HS-27A (cell line): ENCODE results near the gene GIPC2.
"Not testable (repeated sequence)": the region's sequence is repeated elsewhere in the genome, so short reads cannot be mapped to it uniquely, and the experiment has no call there.

Experiments used
- DNase-seq: peaks from one replicate; pipeline ENCODE4 v3.0.0-alpha.2; 2012; ENCODE audit warnings: low read depth, missing footprints

The GIPC2 gene

GRCh38 chr1:78038071-78038470 lies 7.7 kb upstream of the GIPC2 start:
- no peak for DNase-seq

DNA sequence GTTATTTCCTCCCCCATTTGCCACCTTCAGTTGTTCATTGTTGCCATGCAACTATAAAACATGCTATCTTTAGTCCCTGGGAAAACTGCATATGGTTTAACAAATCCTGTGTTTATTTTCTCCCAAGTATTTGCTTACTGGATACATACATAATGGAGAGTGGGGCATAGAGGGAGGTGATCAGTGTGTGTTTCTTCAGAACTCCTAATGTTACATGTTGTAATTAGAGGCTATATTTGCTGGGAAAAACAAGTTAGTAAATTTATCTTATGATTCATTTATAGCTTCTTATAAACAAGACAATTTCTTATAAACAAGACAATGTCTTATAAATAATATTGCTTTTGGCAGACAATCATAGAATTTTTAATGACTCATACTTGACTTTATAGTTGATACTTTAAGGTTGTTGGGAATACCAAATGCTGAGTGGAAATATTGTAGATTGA lies 7.3 kb upstream of the GIPC2 start:
- DNase-seq: no peak

DNA sequence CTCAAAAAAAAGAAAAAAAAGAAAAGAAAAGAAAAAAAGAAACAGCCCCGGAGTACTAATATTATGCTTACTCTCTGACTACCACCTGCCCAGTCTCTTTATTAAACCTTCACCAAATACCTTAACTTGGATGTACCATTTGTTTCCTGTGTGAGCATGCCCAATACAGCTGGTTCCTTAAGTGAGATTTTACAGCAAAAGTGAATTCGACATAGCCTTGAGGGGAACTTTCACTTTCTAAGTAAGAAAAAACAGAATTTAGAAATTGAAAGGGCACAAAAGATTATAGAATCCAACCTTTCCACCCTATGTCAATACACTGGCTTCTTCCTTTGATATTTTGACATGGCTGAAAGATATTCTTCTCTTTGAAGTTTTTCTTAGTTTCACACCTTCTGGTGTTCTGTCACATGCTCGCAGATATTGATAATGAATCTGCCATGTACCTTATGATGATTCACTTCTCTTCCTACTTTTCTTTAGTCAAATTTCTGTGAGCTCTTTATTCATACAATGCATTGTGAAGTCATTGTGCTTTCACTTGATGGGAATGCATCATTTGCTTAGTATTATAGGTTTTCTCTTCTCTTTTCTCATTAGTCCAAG lies 5.2 kb upstream of the GIPC2 start:
- DNase-seq: no peak

DNA sequence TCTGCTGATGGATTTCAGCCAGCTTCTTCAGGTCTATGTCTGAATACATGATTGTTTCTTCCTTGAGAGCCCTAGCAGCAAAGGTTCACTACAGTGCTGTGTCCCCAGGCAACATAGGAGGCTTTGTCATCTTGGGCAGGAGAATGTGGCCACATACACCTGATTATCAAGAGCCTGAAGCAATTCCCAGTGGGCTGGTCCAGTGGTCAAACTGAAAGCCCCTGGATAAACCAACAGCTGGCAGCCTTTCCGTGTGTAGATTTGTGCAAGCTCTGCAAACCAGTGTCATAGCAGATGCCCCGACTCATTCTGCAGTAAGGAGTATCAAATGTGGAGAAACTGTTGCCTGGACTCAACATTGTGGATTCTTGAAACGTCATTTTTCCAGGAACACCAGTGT lies 2.3 kb upstream of the GIPC2 start:
- no peak for DNase-seq

DNA sequence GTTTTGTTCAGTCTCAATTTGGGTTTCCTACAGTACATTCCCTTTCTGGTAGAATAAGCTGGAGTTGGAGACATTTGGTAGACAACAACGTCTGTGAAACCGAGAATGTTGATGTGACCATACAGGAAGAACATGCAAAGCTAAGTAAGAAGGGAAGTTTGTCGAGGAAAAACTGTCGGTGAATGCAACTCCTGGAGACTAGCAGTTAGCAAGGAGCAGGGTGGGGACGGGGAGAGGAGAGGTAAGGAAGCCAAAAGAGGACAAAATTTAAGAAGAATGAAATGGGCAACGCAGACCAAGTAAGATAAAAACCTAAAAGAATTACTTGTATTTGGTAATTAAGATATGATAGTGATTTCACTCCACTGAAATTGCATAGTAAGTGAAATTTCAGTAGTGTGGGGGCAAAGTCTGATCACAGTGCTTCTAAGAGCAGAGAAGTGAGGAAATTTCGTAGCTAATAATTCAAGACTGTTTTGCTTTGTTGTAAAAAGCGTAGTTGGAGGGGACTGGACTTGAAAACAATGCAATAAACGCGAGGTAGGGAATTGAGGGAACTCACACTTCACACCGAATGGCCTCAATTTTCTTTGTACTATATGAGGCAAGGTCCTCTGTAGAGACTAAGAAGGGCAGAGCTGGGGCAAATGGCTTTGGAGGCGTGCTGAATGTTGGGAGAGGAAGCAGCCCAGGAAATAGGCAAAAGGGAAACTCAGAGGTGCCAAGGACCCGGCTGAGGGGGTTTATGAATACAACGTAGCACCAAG lies 787 bp upstream of the GIPC2 start:
- DNase-seq: no peak

GRCh38 chr1:78045563-78045925 lies 222 bp upstream of the GIPC2 start:
- no peak for DNase-seq

DNA sequence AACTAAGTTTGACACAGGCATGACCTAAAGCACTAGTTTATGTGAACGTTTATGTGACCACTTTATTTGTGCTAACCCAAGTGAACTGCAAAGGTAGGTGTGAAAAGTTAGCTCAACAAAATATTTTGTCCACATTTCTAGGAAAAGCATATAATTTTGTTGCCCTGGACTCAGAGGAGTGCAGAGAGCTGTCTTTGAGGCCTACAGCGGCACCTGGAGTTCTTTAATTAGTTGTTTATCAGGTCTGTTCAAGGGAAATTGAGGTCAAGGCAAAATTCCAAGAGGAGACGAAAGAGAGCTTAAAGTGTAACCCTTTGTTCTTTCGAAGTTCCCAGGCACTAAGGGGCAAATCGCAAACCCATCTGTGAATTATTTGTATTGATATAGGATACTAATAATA lies 1.3 kb downstream of the GIPC2 start:
- no peak for DNase-seq

DNA sequence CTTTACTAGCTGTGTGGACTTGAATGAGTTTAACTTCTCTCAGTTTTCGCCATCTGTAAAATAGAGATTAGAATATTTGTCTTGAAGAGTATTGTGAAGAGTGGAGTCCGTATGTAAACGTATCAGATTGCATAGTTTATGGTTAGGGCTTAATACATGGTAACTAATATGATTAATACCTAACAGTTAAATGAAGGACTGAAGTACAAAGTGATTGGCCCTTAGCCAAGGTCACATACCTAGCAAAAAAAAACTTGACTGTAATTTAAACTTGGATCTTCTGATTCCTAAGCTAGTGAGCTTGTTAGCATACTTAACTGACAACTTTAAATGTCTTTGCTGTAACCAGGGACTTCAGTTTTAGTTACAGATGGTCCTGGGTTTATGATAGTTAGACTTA lies 1.9 kb downstream of the GIPC2 start:
- no peak for DNase-seq

DNA sequence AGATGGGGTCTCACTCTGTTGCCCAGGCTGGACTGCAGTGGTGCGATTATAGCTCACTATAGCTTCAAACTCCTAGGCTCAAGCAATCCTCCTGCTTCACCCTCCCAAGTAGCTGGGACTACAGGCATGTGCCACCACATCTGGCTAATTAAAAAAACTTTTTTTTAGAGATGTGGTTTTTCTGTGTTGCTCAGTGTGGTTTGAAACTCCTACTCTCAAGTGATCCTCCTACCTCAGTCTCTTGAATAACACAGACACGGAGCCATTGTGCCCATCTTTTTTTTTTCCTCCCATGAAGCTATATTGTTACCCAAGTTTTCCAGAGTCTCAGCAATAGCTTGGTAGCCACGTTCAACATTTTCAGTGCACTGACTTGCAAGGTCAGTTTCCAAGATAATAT lies 2.7 kb downstream of the GIPC2 start:
- DNase-seq: no peak

GRCh38 chr1:78049396-78049795 lies 3.6 kb downstream of the GIPC2 start:
- DNase-seq: no peak

GRCh38 chr1:78051005-78051404 lies 5.2 kb downstream of the GIPC2 start:
- no peak for DNase-seq

DNA sequence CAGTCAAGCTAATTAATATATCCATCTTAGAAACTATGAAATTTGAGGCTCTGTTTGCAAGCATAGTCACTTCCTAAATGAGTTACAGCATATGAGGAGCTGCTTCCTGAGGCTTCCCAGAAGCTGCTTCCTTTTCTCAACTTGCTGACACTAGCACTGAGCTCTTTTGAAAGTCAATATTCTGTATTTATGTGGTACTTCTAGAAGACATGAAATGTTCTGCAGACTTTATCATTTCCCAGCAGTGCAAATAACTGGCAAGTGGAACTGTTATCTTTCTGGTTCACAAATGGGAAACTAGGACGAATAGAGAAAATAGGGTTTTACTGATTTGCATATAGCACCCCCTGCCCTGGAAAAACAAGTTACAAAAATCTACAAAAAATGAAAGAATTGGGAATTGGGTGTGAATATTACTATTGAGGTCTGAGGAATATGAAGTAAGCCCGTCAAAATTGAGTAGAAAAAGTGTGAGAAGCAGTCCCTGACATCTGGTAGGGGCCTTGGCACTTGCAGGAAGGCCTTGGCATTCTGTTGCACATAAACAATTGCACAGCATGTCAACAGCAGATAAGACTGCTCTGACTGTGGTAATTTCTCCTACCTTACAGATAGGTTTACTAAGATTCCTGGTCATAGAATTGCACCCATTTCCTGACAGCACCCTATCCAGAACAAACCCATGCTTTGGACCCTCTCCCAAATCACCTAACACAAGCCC lies 7.1 kb downstream of the GIPC2 start:
- DNase-seq: no peak

DNA sequence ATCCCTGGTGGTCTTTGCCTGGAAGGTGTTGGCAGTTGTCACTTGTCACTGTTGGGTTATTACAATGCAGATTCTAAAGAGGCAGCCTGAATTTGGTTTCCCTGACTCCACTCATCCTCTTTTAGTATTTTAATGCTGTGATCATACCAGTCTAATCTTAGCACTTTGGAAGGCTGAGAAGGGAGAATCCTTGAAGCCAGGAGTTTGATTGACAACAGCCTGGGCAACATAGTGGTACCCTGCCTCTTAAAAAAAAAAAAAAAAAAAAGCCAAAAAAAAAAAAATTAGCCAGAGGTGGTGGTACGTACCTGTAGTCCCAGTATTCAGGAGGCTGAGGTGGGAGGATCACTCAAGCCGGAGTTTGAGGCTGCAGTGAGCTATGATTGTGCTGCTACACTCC lies 7.7 kb downstream of the GIPC2 start:
- DNase-seq: no peak

DNA sequence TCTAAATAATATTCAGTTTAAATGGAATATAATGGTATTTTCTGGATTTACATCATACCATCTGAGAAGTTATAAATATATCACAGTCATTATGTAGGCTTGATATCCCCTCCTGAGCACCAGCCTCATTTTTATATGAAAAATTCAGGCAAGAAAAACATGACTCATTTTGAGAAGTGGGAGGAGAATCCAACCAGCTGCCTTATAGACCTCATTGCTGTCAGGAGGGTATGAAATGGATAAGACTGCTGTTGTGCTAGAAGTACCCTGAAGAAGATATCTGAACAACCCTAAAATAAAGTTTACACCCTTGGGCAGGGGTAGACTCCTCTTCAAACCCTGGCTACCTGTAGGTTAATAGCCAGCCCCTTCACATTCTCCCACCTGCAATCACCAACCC lies 8.8 kb downstream of the GIPC2 start:
- no peak for DNase-seq

DNA sequence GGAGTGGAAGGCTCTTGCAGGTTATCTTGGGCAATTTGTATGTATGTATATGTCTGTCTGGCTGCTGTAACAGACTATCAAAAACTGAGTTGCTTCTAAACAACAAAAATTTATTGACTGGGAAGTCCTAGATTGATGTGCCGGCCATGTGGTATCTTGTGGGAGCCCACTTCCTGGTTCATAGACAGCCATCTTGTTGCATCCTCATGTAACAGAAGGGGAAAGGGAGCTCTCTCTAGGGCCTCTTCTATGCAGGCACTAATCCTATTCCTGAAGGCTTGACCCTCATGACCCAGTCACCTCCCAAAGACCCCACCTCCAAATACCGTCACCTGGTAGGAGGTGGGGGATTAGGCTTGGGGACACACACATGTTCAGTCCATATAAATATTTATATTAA lies 9.2 kb downstream of the GIPC2 start:
- no peak for DNase-seq

DNA sequence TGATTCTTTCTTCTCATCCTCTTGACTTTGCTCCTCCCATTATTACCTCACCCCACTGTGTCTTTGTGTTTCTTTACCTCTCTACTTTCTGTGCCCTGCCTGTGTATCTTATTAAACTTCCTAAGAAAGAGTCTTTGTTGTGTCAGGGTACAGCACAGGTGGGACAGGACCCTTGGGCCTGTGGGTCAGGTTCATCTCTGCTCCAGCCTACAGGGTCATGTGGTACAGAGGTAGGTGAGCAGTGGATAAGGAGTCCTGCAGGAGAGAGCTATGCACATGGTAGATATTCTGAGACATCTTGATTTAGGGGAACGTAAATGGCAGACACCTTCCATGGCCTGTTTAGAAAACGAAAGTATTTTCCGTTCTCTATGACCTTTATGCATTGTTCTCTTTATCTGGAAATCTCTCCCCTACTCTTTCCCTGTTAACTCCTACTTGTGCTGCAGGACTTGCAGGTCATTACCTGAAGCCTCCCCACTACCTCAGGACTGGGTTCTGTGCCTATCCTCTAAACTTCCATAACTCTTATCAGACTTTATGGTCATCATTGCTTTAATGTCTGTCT lies 9.9 kb downstream of the GIPC2 start:
- DNase-seq: no peak

DNA sequence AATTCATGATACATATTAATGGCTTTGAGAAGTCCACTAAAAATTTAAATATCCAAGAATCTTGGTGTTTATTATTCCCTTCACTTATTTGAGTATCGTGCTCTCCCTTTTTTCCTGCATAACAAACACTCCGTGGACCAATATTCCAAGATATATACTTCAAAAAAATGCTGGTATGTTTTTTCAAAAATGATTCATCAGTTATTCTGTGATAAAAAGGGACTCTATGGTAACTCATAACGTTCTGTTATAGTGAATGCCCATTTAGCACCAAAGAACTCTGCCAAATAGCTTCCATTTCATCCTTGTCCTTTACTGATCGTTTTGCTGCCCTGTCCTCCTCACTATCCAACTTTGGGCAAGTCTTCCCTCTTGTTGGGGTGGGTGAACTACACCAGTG lies 12.9 kb downstream of the GIPC2 start:
- no peak for DNase-seq

GRCh38 chr1:78060857-78061563 lies 15.2 kb downstream of the GIPC2 start:
- no peak for DNase-seq

GRCh38 chr1:78061825-78062523 lies 16.2 kb downstream of the GIPC2 start:
- no peak for DNase-seq

- not testable (repeated sequence) for DNase-seq
Measured at GRCh38 chr1:78064886-78065285, 19.1 kb downstream of the GIPC2 start.

GRCh38 chr1:78068681-78069283 lies 23.0 kb downstream of the GIPC2 start:
- no peak for DNase-seq
